Measurements from ENCODE around the gene RNF25.

Gene RNF25

GRCh38 chr2:218671654-218672566, at the start of gene RNF25, which contains the start of gene STK36:
Gene RNF25 (minus strand): TSS chr2:218672002. CDS start chr2:218671970, 32 bp downstream.
Gene STK36 (plus strand): TSS chr2:218672086. CDS start chr2:218672830, 744 bp downstream.
- DNase-seq, result peak; percentile 15

- no peak for DNase-seq
These were observed 49.7 kb upstream of the RNF25 start for GRCh38 chr2:218721488-218721887.

- DNase-seq, result peak; percentile 24 to 38
These were observed 48.5 kb upstream of the RNF25 start for GRCh38 chr2:218720048-218721041.

GRCh38 chr2:218719457-218719856, 47.7 kb upstream of the RNF25 start:
- DNase-seq, result no peak

GRCh38 chr2:218718058-218718457, 46.3 kb upstream of the RNF25 start:
- DNase-seq, result no peak

- DNase-seq, result no peak
These were observed 45.5 kb upstream of the RNF25 start for GRCh38 chr2:218717262-218717661.

GRCh38 chr2:218716070-218716469, 44.3 kb upstream of the RNF25 start:
- no peak for DNase-seq

- DNase-seq, result no peak
These were observed 42.1 kb upstream of the RNF25 start for GRCh38 chr2:218713922-218714321.

- DNase-seq, result no peak
These were observed 39.7 kb upstream of the RNF25 start for GRCh38 chr2:218711550-218711929.

- DNase-seq, result peak; percentile 33 to 80
These were observed 39.1 kb upstream of the RNF25 start, which contains the start of gene TTLL4 for GRCh38 chr2:218710687-218711549. Gene TTLL4 (plus strand): TSS chr2:218710835. CDS start chr2:218737677, 26,842 bp downstream.

GRCh38 chr2:218710334-218710686, 38.5 kb upstream of the RNF25 start:
- DNase-seq, result no peak

GRCh38 chr2:218709908-218710307, 38.1 kb upstream of the RNF25 start:
- DNase-seq, result no peak

GRCh38 chr2:218708086-218708485, 36.3 kb upstream of the RNF25 start:
- DNase-seq, result no peak

GRCh38 chr2:218703341-218703740, 31.5 kb upstream of the RNF25 start:
- no peak for DNase-seq

GRCh38 chr2:218701806-218702205, 30.0 kb upstream of the RNF25 start:
- DNase-seq, result no peak

- no peak for DNase-seq
These were observed 27.1 kb upstream of the RNF25 start for GRCh38 chr2:218698885-218699284.

GRCh38 chr2:218694405-218695145, 22.8 kb upstream of the RNF25 start:
- no peak for DNase-seq

GRCh38 chr2:218691234-218691633, 19.4 kb upstream of the RNF25 start:
- no peak for DNase-seq

GRCh38 chr2:218687400-218688060, 15.7 kb upstream of the RNF25 start:
- peak in 1 of 2 experiments; percentile 1 for DNase-seq

- no peak for DNase-seq
These were observed 8.3 kb upstream of the RNF25 start for GRCh38 chr2:218680061-218680460.

GRCh38 chr2:218679119-218679518, 7.3 kb upstream of the RNF25 start:
- DNase-seq, result no peak

All from NCI-H187 (cell line).